MM.1S (cell line): ENCODE measurements around the gene MND1.

ENCODE experiments used
- CTCF ChIP-seq: fragments of 300-600 bp; sonication (generic); IDR thresholded peaks from 2 replicates; pipeline ENCODE4 v1.5.1; 2016; ENCODE audit warnings: antibody characterized with exemption, low read length, mixed read lengths
- EZH2 ChIP-seq: fragments of 300-600 bp; sonication (generic); optimal IDR thresholded peaks from 2 replicates; pipeline ENCODE3; 2017; ENCODE audit warnings: low read depth, mild to moderate bottlenecking, antibody characterized with exemption, low read length, mixed read lengths
- EZH2phosphoT487 ChIP-seq: fragments of 300-600 bp; sonication (generic); IDR thresholded peaks from 2 replicates; pipeline ENCODE4 v1.6.1; 2018; ENCODE audit warnings: antibody characterized with exemption, low read length

- TF ChIP-seq CTCF: no peak
- no peak for TF ChIP-seq EZH2
- no peak for TF ChIP-seq EZH2phosphoT487
These were observed 17.7 kb downstream of the MND1 start for GRCh38 chr4:153362184-153362583.
